HL-60 (cell line): Measurements from ENCODE around the gene DIDO1.

ENCODE experiments used
- CTCF ChIP-seq: IDR thresholded peaks from one replicate; pipeline ENCODE4 v1.5.1; 2011; ENCODE audit warnings: low read length, control low read depth, inconsistent platforms; ENCODE audit not compliant: insufficient read depth
- GABPA ChIP-seq: IDR thresholded peaks from 2 replicates; pipeline ENCODE4 v1.6.1; 2012; ENCODE audit warnings: low read depth

GRCh38 chr20:62963614-62964397 is 37.5 kb upstream of the DIDO1 start:
- no peak for TF ChIP-seq CTCF
- no peak for TF ChIP-seq GABPA
